Spinal cord (tissue), 10 donors: ENCODE measurements around the gene ARSK. TPM values are rescaled to one million over a fixed set of nuclear protein-coding genes. Genes with fewer than 3 reads are reported as not detected.
"Not testable (repeated sequence)": the region's sequence is repeated elsewhere in the genome, so short reads cannot be mapped to it uniquely, and the experiment has no call there.

Experiments
- DNase-seq, 6 donors: peaks; one replicate each; pipeline versions ENCODE4 v3.0.0 to v3.0.0-alpha.2; 2013 to 2015; ENCODE audit warnings: low spot score in 6 of 6, low read depth in 4 of 6
- H3K27ac ChIP-seq: one replicate; pipeline ENCODE4 v1.5.1; 2013; ENCODE audit warnings: low read depth, low read length, control low read depth
- H3K27me3 ChIP-seq: one replicate; pipeline ENCODE4 v1.6.1; 2013; ENCODE audit warnings: low read length; ENCODE audit not compliant: control insufficient read depth, insufficient read depth
- H3K36me3 ChIP-seq: one replicate; pipeline ENCODE4 v1.6.1; 2013; ENCODE audit warnings: low read length; ENCODE audit not compliant: control insufficient read depth, insufficient read depth
- H3K4me1 ChIP-seq: one replicate; pipeline ENCODE4 v1.6.1; 2013; ENCODE audit warnings: low read length; ENCODE audit not compliant: control insufficient read depth, insufficient read depth
- H3K4me3 ChIP-seq: one replicate; pipeline ENCODE4 v1.5.1; 2013; ENCODE audit warnings: low read depth, low read length, control low read depth
- H3K9me3 ChIP-seq: one replicate; pipeline ENCODE4 v1.6.1; 2013; ENCODE audit warnings: low read length; ENCODE audit not compliant: control insufficient read depth, insufficient read depth
- WGBS: methylation state at CpG from one replicate; pipeline ENCODE4 v1.1.5; 2013; ENCODE audit warnings: missing lambda C conversion rate; ENCODE audit not compliant: insufficient coverage; 5-methylcytosine and 5-hydroxymethylcytosine counted together
- polyA plus RNA-seq, 2 donors: library from polyadenylated mRNA; unstranded; fragments of 120-200 nt; gene quantifications; one replicate each; pipeline ENCODE4 v1.2.1, GENCODE V29; 2013; ENCODE audit not compliant: insufficient read length in 2 of 2
- total RNA-seq, 2 donors: library from RNA; depleted of rRNA in 1 of 2; stranded (reverse); fragments of 120-200 nt in 1 of 2; fragments of >200 nt in 1 of 2; gene quantifications; one replicate each; pipeline versions ENCODE4 v1.2.3 to v1.2.4, GENCODE V29; 2013 to 2014
- donor health status: healthy.

ARSK gene
- total and polyA plus RNA-seq, 4 donors: 8.7 to 11.6 (median 9.4) TPM

DNA sequence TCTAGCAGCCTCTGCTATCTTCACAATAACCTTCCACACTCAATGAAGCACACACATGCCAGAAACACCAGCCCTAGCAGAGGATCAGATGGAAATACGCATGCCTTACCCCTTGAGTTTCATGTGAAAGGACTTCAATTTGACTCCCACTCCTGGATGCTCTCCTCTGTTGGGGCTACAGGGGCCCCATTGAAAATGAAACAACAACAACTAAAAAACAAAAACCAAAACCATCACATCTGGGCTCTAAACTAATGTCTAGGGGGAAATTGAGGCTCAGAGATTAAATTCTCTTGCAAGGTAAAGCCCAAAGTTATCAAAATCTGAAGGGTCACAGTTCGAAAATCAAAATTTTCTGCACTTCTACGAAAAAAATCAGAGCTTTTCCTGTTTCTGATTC, 83.7 kb downstream of the ARSK start:
- H3K4me1 ChIP-seq: no peaks in the 10 kb centered on the region
- H3K27me3 ChIP-seq: no peaks in the 10 kb centered on the region
- H3K36me3 ChIP-seq: no peaks in the 10 kb centered on the region
- DNase-seq: no peak
- no peak overlapping the region for H3K4me3 ChIP-seq
- no peak overlapping the region for H3K27ac ChIP-seq
- WGBS: 77% methylated on average over 2 of the region's 3 CpGs
- H3K9me3 ChIP-seq: no peaks in the 10 kb centered on the region

GRCh38 chr5:95641741-95642220, 86.9 kb downstream of the ARSK start:
- no peaks in the 10 kb centered on the region for H3K9me3 ChIP-seq
- H3K4me3 ChIP-seq: no peak overlapping the region
- no peaks in the 10 kb centered on the region for H3K36me3 ChIP-seq
- no peak for DNase-seq
- 100% methylated on average over 1 of the region's 5 CpGs for WGBS
- H3K4me1 ChIP-seq: no peaks in the 10 kb centered on the region
- no peaks in the 10 kb centered on the region for H3K27me3 ChIP-seq
- no peak overlapping the region for H3K27ac ChIP-seq

- no peak overlapping the region for H3K27ac ChIP-seq
- no peaks in the 10 kb centered on the region for H3K27me3 ChIP-seq
- peaks cover 5% of the 10 kb centered on the region for H3K4me1 ChIP-seq
- H3K9me3 ChIP-seq: no peaks in the 10 kb centered on the region
- H3K36me3 ChIP-seq: no peaks in the 10 kb centered on the region
- 89% methylated on average over 7 of the region's 7 CpGs for WGBS
- DNase-seq: no peak
- no peak overlapping the region for H3K4me3 ChIP-seq
Measured at GRCh38 chr5:95643152-95643551, 88.3 kb downstream of the ARSK start.

DNA sequence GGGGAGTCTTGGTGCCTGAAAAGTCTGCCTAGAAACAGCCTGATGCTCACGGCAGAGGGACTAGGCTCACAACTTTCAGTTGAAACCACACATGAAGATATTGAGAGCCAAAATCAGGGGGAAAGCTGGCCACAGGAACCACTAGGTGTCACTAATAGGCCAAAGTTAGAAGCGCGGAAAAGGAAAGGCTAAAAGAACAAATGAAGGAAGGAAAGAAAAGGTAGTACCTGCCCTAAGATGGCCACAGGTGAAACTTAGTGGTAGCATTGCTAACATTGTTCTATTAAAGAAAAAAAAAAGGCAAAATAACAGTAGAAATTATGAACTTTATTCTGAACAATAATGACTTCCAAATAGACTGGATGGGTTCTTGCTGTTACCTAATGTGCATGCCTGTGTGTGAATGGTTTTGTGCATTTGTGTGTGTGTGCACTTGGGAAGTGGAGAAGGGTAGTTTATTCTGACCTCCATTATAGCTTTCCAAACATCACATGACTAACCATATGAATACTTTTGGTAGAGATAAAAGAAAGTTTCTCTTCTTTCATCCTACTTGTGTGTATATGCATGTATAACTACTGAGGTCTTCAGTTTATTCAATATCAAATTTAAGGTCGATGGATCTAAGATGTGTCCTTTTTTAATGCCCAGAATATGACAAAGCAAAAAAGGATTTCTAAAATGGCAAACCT, 89.6 kb downstream of the ARSK start:
- H3K4me1 ChIP-seq: peaks cover 5% of the 10 kb centered on the region
- no peaks in the 10 kb centered on the region for H3K27me3 ChIP-seq
- DNase-seq: peak in 3 of 6 donors; percentile 38 to 89 (median 73)
- 10% methylated on average over 3 of the region's 4 CpGs for WGBS
- no peaks in the 10 kb centered on the region for H3K9me3 ChIP-seq
- H3K4me3 ChIP-seq: no peak overlapping the region
- no peaks in the 10 kb centered on the region for H3K36me3 ChIP-seq
- H3K27ac ChIP-seq: no peak overlapping the region

GRCh38 chr5:95646226-95646568, 91.3 kb downstream of the ARSK start:
- DNase-seq, H3K27me3 ChIP-seq, H3K9me3 ChIP-seq, H3K4me1 ChIP-seq, H3K36me3 ChIP-seq: not testable (repeated sequence)
- WGBS: 100% methylated on average over 1 of the region's 17 CpGs
- H3K27ac ChIP-seq: peak overlapping the region; percentile 50
- H3K4me3 ChIP-seq: peak overlapping the region; percentile 86

DNA sequence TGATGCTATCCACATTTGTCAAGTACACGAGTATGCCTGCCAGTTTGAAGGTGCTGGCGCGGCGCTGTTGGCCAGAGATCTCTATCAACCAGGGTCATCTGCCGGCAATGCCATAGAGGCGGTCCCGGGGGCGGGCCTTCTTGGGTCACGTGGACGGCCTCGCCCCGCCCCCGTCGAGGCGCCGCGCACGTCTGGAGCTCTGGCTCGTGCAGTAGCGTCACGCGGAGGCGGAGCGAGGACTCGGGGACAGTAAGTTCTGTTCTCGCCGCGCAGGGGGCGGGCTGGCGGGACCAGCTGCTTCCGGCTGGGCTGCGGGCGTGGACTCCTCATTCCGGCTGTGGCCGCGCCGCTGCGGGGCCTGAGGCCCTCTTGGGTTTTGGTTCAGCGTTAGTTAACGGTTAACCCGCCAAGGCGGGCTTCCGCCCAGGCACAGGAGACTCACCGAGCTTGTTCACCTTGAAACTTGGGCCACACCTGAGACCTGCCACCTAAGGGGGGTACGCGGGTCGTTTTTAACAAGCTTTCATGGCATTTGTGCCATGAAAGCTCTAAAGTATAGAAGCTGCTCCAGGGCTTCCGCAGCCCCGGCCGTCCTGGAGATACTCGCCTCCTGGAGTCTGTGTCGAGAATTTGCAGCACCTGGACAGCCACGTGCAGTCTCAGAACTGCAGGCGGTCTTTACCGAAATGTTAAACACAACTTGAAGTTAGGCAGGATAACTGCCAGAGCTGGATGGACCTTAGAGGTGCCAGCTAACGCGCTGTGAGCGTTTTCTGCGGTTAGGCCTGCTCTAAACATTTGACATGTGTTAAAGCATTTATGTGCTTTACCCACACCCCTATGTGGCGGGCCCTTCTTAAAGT, 91.9 kb downstream of the ARSK start, which contains the start of gene RFESD:
TSS of gene RFESD (plus strand) at position 209 of the 863 bp plus-strand sequence. CDS start 5,495 bp downstream, outside the sequence.
- no peaks in the 10 kb centered on the region for H3K27me3 ChIP-seq
- no peaks in the 10 kb centered on the region for H3K9me3 ChIP-seq
- H3K4me3 ChIP-seq: peak within 1 kb of the TSS; percentile 86
- no peaks in the 10 kb centered on the region for H3K36me3 ChIP-seq
- WGBS: under 1% methylated on average over 55 of the region's 60 CpGs
- H3K4me1 ChIP-seq: peaks cover 5% of the 10 kb centered on the region
- peak within 1 kb of the TSS; percentile 86 for H3K27ac ChIP-seq
- peak in 5 of 6 donors; percentile 80 to 97 (median 91) for DNase-seq

DNA sequence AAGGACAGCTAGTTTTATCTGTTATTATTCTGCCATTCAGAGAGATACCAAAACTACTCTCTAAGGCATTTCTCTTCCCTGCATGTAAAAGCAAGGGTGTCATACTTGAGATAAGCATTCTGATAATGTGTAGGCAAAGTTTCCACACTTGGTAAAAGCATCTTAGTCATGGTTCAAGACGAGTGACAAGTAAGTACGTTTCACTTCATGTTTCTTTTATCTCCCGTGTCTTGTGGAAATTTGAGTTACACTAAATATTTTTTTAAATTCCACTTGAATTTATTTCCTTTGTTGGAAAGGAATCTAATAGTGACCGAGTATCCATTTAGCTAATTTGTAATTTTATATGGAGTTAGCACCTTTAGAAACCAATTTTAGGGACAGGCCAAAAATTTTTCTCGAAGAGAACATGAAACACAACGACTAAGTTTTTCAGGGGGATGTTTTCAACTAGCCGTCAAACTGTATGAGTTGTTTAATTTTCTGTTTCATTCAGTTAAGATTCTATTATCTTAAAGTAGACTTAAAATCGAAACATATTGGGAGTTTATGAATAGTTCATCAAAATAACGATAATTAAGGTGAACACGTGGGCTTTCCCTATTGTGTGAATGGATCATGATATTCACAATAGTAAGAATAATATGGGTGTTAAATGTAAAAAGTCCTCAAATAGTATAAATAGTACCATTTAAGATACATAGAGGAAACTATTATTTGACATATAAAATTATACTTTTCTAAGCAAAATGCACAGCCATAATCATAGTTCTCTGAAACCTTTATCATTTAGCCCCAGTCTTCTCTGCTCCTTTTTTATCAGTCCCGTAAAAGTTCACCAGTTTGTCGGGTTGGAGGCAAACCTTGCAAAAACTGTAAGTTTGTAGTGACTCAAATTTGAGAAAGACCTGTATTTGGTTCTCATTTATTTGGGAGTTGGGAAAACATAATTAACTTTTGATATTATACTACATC, 93.3 kb downstream of the ARSK start:
- DNase-seq: no peak
- WGBS: no CpG with 5 or more reads among the region's 12 CpGs
- no peak overlapping the region for H3K27ac ChIP-seq
- no peaks in the 10 kb centered on the region for H3K36me3 ChIP-seq
- H3K4me3 ChIP-seq: no peak overlapping the region
- peaks cover 5% of the 10 kb centered on the region for H3K4me1 ChIP-seq
- no peaks in the 10 kb centered on the region for H3K27me3 ChIP-seq
- H3K9me3 ChIP-seq: no peaks in the 10 kb centered on the region

GRCh38 chr5:95649274-95649673, 94.4 kb downstream of the ARSK start:
- Histone ChIP-seq H3K9me3 (no peaks in the 10 kb centered on the region), H3K36me3 (no peaks in the 10 kb centered on the region), H3K4me3 (no peak overlapping the region), H3K27ac (no peak overlapping the region), H3K4me1 (peaks cover 5% of the 10 kb centered on the region), H3K27me3 (no peaks in the 10 kb centered on the region)
- no peak for DNase-seq

- Histone ChIP-seq H3K36me3 (no peaks in the 10 kb centered on the region), H3K4me3 (no peak overlapping the region), H3K27ac (no peak overlapping the region), H3K27me3 (no peaks in the 10 kb centered on the region), H3K4me1 (peaks cover 5% of the 10 kb centered on the region), H3K9me3 (no peaks in the 10 kb centered on the region)
- DNase-seq: no peak
Measured at GRCh38 chr5:95649842-95650620, 95.1 kb downstream of the ARSK start.
